ENCODE measurements around the gene PTPRD. TPM values are rescaled to one million over a fixed set of nuclear protein-coding genes. Genes with fewer than 3 reads are reported as not detected.

PTPRD gene
- total RNA-seq, 1 experiment from 2014 or later: not detected

DNA sequence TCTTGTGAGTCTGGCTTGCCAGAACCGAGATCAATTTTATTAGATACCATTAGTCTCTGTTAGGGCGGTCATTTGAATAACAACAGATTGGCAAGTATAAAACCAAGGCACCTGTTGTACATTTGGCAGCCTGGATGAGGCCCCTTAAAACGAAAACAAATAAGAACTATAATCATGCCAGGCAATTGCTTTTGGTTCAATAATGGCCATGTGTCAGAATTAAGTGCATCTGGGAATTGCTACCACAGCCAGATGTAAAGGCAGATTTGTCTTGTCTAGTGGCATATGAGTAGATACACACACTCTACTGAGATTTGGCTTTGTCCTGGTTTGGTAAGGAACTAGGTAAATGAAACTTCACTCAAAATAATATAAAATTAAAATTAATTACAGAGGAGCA is 1767.0 kb downstream of the PTPRD start:
- Mint-ChIP-seq H3K9me3 (ENCODE audit: unreplicated experiment) (peaks cover 8% of the 10 kb centered on the region), H3K27me3 (ENCODE audit: insufficient read depth, unreplicated experiment) (no peaks in the 10 kb centered on the region), H3K4me1 (ENCODE audit: insufficient read depth, unreplicated experiment) (no peaks in the 10 kb centered on the region), H3K36me3 (ENCODE audit: insufficient read depth, unreplicated experiment) (no peaks in the 10 kb centered on the region), H3K27ac (ENCODE audit: low read depth, unreplicated experiment) (no peak overlapping the region), H3K4me3 (ENCODE audit: unreplicated experiment) (no peak overlapping the region)
- POLR2A ChIA-PET: no interaction called here
- intact Hi-C loops (cut with micrococcal nuclease): no loop called here
- no peak for DNase-seq (ENCODE audit: unreplicated experiment)
- no TSS peak for BruUV-seq (replicated peaks)
- TF ChIP-seq, protein P1, sequence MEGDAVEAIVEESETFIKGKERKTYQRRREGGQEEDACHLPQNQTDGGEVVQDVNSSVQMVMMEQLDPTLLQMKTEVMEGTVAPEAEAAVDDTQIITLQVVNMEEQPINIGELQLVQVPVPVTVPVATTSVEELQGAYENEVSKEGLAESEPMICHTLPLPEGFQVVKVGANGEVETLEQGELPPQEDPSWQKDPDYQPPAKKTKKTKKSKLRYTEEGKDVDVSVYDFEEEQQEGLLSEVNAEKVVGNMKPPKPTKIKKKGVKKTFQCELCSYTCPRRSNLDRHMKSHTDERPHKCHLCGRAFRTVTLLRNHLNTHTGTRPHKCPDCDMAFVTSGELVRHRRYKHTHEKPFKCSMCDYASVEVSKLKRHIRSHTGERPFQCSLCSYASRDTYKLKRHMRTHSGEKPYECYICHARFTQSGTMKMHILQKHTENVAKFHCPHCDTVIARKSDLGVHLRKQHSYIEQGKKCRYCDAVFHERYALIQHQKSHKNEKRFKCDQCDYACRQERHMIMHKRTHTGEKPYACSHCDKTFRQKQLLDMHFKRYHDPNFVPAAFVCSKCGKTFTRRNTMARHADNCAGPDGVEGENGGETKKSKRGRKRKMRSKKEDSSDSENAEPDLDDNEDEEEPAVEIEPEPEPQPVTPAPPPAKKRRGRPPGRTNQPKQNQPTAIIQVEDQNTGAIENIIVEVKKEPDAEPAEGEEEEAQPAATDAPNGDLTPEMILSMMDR (IDR thresholded peaks at IDR 0.05; ENCODE audit: unreplicated experiment): no peak
- CTCF ChIA-PET: no interaction called here

GRCh38 chr9:8845376-8845775 is 1767.4 kb downstream of the PTPRD start:
- POLR2A ChIA-PET: no interaction called here
- H3K27me3 Mint-ChIP-seq (ENCODE audit: insufficient read depth, unreplicated experiment): no peaks in the 10 kb centered on the region
- TF ChIP-seq, protein P1 (IDR thresholded peaks at IDR 0.05; ENCODE audit: unreplicated experiment): no peak
- intact Hi-C loops (cut with micrococcal nuclease): no loop called here
- no peaks in the 10 kb centered on the region for H3K36me3 Mint-ChIP-seq (ENCODE audit: insufficient read depth, unreplicated experiment)
- H3K9me3 Mint-ChIP-seq (ENCODE audit: unreplicated experiment): peaks cover 8% of the 10 kb centered on the region
- H3K27ac Mint-ChIP-seq (ENCODE audit: low read depth, unreplicated experiment): no peak overlapping the region
- H3K4me1 Mint-ChIP-seq (ENCODE audit: insufficient read depth, unreplicated experiment): no peaks in the 10 kb centered on the region
- no peak overlapping the region for H3K4me3 Mint-ChIP-seq (ENCODE audit: unreplicated experiment)
- CTCF ChIA-PET: interaction anchor here (0.8 kb wide), 1 partner anchor 360 kb away, joined by 3 read pairs; no protein-coding TSS in a partner anchor
- DNase-seq (ENCODE audit: unreplicated experiment): no peak
- no TSS peak for BruUV-seq (replicated peaks)

DNA sequence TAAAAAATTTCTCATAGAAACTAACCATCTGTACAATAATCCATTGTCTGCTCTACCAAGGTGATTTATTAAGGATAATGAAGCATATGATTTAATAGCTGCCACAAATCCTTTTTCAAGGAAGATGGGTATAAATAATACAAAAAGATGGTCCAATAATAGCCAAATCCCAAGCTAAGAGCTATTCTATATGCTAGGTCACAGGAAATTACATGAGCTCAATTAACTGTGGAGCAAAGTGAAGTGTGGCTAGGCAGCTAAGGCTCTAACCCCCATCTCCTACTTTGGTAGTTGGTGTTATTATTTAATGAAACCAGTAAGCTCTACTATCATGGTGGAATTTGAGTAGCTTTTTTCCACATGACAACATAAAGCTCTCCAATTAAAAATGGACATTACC is 1768.3 kb downstream of the PTPRD start:
- no peak for DNase-seq (ENCODE audit: unreplicated experiment)
- intact Hi-C loops (cut with micrococcal nuclease): no loop called here
- Mint-ChIP-seq H3K27me3 (ENCODE audit: insufficient read depth, unreplicated experiment) (no peaks in the 10 kb centered on the region), H3K9me3 (ENCODE audit: unreplicated experiment) (peaks cover 3% of the 10 kb centered on the region), H3K36me3 (ENCODE audit: insufficient read depth, unreplicated experiment) (no peaks in the 10 kb centered on the region), H3K4me3 (ENCODE audit: unreplicated experiment) (no peak overlapping the region), H3K27ac (ENCODE audit: low read depth, unreplicated experiment) (no peak overlapping the region), H3K4me1 (ENCODE audit: insufficient read depth, unreplicated experiment) (no peaks in the 10 kb centered on the region)
- POLR2A ChIA-PET: no interaction called here
- TF ChIP-seq, protein P1 (IDR thresholded peaks at IDR 0.05; ENCODE audit: unreplicated experiment): no peak
- CTCF ChIA-PET: interaction anchor here (0.8 kb wide), 1 partner anchor 359 kb away, joined by 3 read pairs; no protein-coding TSS in a partner anchor
- BruUV-seq (replicated peaks): no TSS peak

DNA sequence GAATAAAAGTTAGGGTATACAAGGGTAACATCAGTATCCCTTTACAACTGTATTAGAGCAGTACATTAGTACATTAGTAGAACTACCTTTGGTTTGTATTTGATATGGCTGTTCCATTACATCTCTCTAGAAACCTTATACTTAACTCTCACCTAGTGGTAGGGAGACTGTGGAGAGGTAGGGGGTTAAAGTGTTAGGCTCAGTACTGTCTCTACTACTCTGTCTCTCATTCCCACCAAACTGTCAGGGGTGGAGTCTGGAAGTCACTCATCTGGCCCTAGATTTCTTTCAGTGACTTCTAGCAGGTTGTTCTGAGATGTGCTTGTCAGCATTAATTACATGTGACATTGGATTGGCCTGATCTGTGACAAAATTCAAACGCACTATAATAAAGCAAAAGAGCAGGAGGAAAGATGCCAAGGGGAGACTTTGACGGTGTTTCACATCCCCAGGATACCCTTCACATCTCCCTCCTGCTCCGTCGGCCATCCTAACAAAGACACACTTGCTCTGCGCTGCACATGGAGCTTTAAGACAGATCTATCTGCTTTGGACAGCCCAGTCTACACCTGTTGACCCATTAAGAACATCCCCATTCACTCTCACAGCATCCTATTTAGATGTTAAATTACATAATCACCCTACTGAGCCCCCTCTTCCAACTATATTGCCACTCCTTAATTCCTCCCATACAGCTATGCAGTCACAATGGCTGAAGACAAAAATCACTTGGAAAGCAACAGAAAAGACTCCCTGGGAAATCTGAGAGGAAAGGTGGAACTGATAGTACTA is 1770.2 kb downstream of the PTPRD start:
- Mint-ChIP-seq H3K9me3 (ENCODE audit: unreplicated experiment) (peaks cover 8% of the 10 kb centered on the region), H3K4me3 (ENCODE audit: unreplicated experiment) (no peak overlapping the region), H3K4me1 (ENCODE audit: insufficient read depth, unreplicated experiment) (no peaks in the 10 kb centered on the region), H3K27me3 (ENCODE audit: insufficient read depth, unreplicated experiment) (no peaks in the 10 kb centered on the region), H3K36me3 (ENCODE audit: insufficient read depth, unreplicated experiment) (no peaks in the 10 kb centered on the region), H3K27ac (ENCODE audit: low read depth, unreplicated experiment) (no peak overlapping the region)
- TF ChIP-seq, protein P1 (IDR thresholded peaks at IDR 0.05; ENCODE audit: unreplicated experiment): no peak
- intact Hi-C loops (cut with micrococcal nuclease): no loop called here
- POLR2A ChIA-PET: no interaction called here
- CTCF ChIA-PET: no interaction called here
- DNase-seq (ENCODE audit: unreplicated experiment): no peak
- no TSS peak for BruUV-seq (replicated peaks)
